H9 (cell line): Measurements from ENCODE around the gene MISP. TPM values are rescaled to one million over a fixed set of nuclear protein-coding genes. Genes with fewer than 3 reads are reported as not detected.

Experiments used
- DNase-seq: peaks from one replicate; pipeline ENCODE4 v3.0.0-alpha.2; 2017
- H2AFZ ChIP-seq: one replicate; pipeline ENCODE4 v1.6.1; 2013; ENCODE audit warnings: mild to moderate bottlenecking, low read length, control low read depth, moderate library complexity
- H2AK5ac ChIP-seq: 2 replicates; pipeline ENCODE4 v1.6.1; 2013; ENCODE audit warnings: low read length, control low read depth, mixed read lengths; ENCODE audit not compliant: insufficient read length
- H2BK120ac ChIP-seq: one replicate; pipeline ENCODE4 v1.6.1; 2013; ENCODE audit warnings: low read depth, mild to moderate bottlenecking, low read length, control low read depth, inconsistent platforms; ENCODE audit not compliant: poor library complexity, severe bottlenecking
- H2BK12ac ChIP-seq: 2 replicates; pipeline ENCODE4 v1.6.1; 2013; ENCODE audit warnings: low read length, control low read depth, mixed read lengths, low read depth; ENCODE audit not compliant: insufficient read length
- H2BK15ac ChIP-seq: 2 replicates; pipeline ENCODE4 v1.6.1; 2013; ENCODE audit warnings: low read depth, low read length, control low read depth
- H2BK20ac ChIP-seq: one replicate; pipeline ENCODE4 v1.6.1; 2013; ENCODE audit warnings: low read depth, mild to moderate bottlenecking, low read length, control low read depth, inconsistent platforms; ENCODE audit not compliant: poor library complexity, severe bottlenecking
- H2BK5ac ChIP-seq: 2 replicates; pipeline ENCODE4 v1.6.1; 2013; ENCODE audit warnings: low read length, control low read depth, mixed read lengths; ENCODE audit not compliant: insufficient read length
- H3K14ac ChIP-seq: 2 replicates; pipeline ENCODE4 v1.6.1; 2013; ENCODE audit warnings: low read length, control low read depth; ENCODE audit not compliant: insufficient read depth
- H3K18ac ChIP-seq: 2 replicates; pipeline ENCODE4 v1.6.1; 2013; ENCODE audit warnings: low read depth, mild to moderate bottlenecking, mixed read lengths, low read length, control low read depth; ENCODE audit not compliant: insufficient read length
- H3K23ac ChIP-seq: 2 replicates; pipeline ENCODE4 v1.6.1; 2013; ENCODE audit warnings: low read length, control low read depth, mixed read lengths, low read depth; ENCODE audit not compliant: insufficient read length
- H3K23me2 ChIP-seq: 2 replicates; pipeline ENCODE4 v1.6.1; 2013; ENCODE audit warnings: low read depth, mild to moderate bottlenecking, mixed read lengths, low read length, control low read depth; ENCODE audit not compliant: insufficient read length, poor library complexity, severe bottlenecking
- H3K27ac ChIP-seq: 2 replicates; pipeline ENCODE4 v1.5.1; 2013; ENCODE audit warnings: low read length, control low read depth, mixed read lengths, low read depth; ENCODE audit not compliant: insufficient read length
- H3K27me3 ChIP-seq: 2 replicates; pipeline ENCODE4 v1.6.1; 2013; ENCODE audit warnings: low read length, control low read depth, inconsistent platforms; ENCODE audit not compliant: insufficient read depth
- H3K4ac ChIP-seq: 2 replicates; pipeline ENCODE4 v1.6.1; 2013; ENCODE audit warnings: low read depth, mild to moderate bottlenecking, control low read depth, inconsistent platforms, low read length, moderate library complexity
- H3K4me1 ChIP-seq: 2 replicates; pipeline ENCODE4 v1.6.1; 2013; ENCODE audit warnings: low read length, control low read depth, inconsistent platforms; ENCODE audit not compliant: insufficient read depth
- H3K4me2 ChIP-seq: 2 replicates; pipeline ENCODE4 v1.6.1; 2013; ENCODE audit warnings: low read length, control low read depth, mixed read lengths; ENCODE audit not compliant: insufficient read length, insufficient read depth
- H3K56ac ChIP-seq: 2 replicates; pipeline ENCODE4 v1.6.1; 2013; ENCODE audit warnings: low read depth, mild to moderate bottlenecking, mixed read lengths, low read length, control low read depth; ENCODE audit not compliant: insufficient read length
- H3K79me1 ChIP-seq: 2 replicates; pipeline ENCODE4 v1.6.1; 2013; ENCODE audit warnings: low read depth, mild to moderate bottlenecking, moderate library complexity, low read length, control low read depth, inconsistent platforms; ENCODE audit not compliant: insufficient read depth, poor library complexity, severe bottlenecking
- H3K79me2 ChIP-seq: 2 replicates; pipeline ENCODE4 v1.6.1; 2013; ENCODE audit warnings: low read length, control low read depth, inconsistent platforms; ENCODE audit not compliant: insufficient read depth
- H3K9ac ChIP-seq: 2 replicates; pipeline ENCODE4 v1.6.1; 2013; ENCODE audit warnings: low read length, control low read depth, mixed read lengths; ENCODE audit not compliant: insufficient read length; ENCODE audit errors: extremely low read depth
- H3K9me3 ChIP-seq: one replicate; pipeline ENCODE4 v1.6.1; 2013; ENCODE audit warnings: low read depth, low read length, inconsistent platforms; ENCODE audit not compliant: control insufficient read depth
- H3T11ph ChIP-seq: one replicate; pipeline ENCODE4 v1.6.1; 2013; ENCODE audit warnings: mild to moderate bottlenecking, low read length, control low read depth, inconsistent platforms
- H4K20me1 ChIP-seq: one replicate; pipeline ENCODE4 v1.6.1; 2013; ENCODE audit not compliant: control insufficient read depth, insufficient read length, insufficient read depth
- H4K5ac ChIP-seq: 2 replicates; pipeline ENCODE4 v1.6.1; 2013; ENCODE audit warnings: low read depth, mild to moderate bottlenecking, mixed read lengths, low read length, control low read depth; ENCODE audit not compliant: insufficient read length
- H4K8ac ChIP-seq: replicated peaks from 2 replicates; pipeline ENCODE4 v1.6.1; 2013; ENCODE audit warnings: low read length, control low read depth, mixed read lengths, low read depth; ENCODE audit not compliant: insufficient read length
- H4K91ac ChIP-seq: 2 replicates; pipeline ENCODE4 v1.6.1; 2013; ENCODE audit warnings: low read depth, mild to moderate bottlenecking, moderate library complexity, mixed read lengths, low read length, control low read depth; ENCODE audit not compliant: insufficient read length
- H3K27ac Mint-ChIP-seq, 3 experiments: 2 replicates in 2 of 3; 3 replicates in 1 of 3; pipeline ENCODE4 v1.8.0; 2020 to 2021; ENCODE audit warnings: mixed read lengths in 3 of 3, mild to moderate bottlenecking in 1 of 3, moderate library complexity in 1 of 3
- H3K27me3 Mint-ChIP-seq: 2 replicates; pipeline ENCODE4 v1.8.0; 2021; ENCODE audit warnings: low read depth, mild to moderate bottlenecking, moderate library complexity, mixed read lengths
- H3K36me3 Mint-ChIP-seq, 3 experiments: 2 replicates in 2 of 3; 3 replicates in 1 of 3; pipeline ENCODE4 v1.8.0; 2020 to 2021; ENCODE audit warnings: low read depth in 3 of 3, mixed read lengths in 3 of 3; ENCODE audit not compliant: insufficient read depth in 1 of 3
- H3K4me1 Mint-ChIP-seq, 2 experiments: 2 replicates each; pipeline ENCODE4 v1.8.0; 2020; ENCODE audit warnings: mixed read lengths in 2 of 2
- H3K4me3 Mint-ChIP-seq, 2 experiments: 2 replicates in 1 of 2; 3 replicates in 1 of 2; pipeline ENCODE4 v1.8.0; 2020 to 2021; ENCODE audit warnings: mild to moderate bottlenecking in 2 of 2, mixed read lengths in 2 of 2, moderate library complexity in 1 of 2
- H3K9me3 Mint-ChIP-seq, 2 experiments: 2 replicates in 1 of 2; 3 replicates in 1 of 2; pipeline ENCODE4 v1.8.0; 2020; ENCODE audit warnings: mild to moderate bottlenecking in 2 of 2, mixed read lengths in 2 of 2, moderate library complexity in 1 of 2
- WGBS: extraction: QIAGEN DNeasy Blood & Tissue Kit; methylation state at CpG from one replicate; pipeline ENCODE4 v1.1.7; 2013; ENCODE audit warnings: missing lambda C conversion rate, low lambda C conversion rate, mixed read lengths; ENCODE audit not compliant: insufficient read length; ENCODE audit errors: extremely low coverage; 5-methylcytosine and 5-hydroxymethylcytosine counted together
- total RNA-seq: library from RNA; stranded (reverse); gene quantifications from 2 replicates; pipeline ENCODE4 v1.2.1, GENCODE V29; 2021
- TF ChIP-seq, protein P1 (sequence below): fragments of 200-600 bp; sonication (generic); conservative IDR thresholded peaks from 3 replicates; pipeline ENCODE4 v1.8.0; 2021; ENCODE audit warnings: antibody characterized with exemption, mild to moderate bottlenecking

The MISP gene
- total RNA-seq, 1 experiment from 2014 or later = 0.44 TPM

DNA sequence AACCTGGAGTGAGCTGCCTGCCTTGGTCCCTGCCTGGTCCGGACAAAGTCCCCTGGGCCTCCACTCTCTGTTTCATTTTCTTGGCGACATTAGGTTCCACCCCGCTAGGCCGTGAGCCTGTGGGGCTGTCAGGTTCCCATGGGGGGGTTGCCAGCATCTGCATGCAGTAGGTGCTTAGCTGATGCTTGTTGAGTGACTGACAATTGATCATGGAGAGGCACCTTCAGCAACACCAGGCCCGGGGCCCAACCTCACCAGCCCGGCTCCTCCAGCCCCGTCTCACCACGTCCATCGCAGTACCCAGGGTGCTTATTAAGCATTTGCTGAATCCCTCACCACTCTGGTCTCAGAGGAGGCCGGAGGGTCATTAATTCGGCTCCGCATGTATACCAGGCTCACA, 13.4 kb downstream of the MISP start:
- peaks cover 6 to 10% of the 10 kb centered on the region in 2 experiments; a peak in 3 of 5 replicates for H3K9me3 Mint-ChIP-seq
- no CpG with 5 or more reads among the region's 12 CpGs for WGBS

More for the DNA sequence above, 13.4 kb downstream of the MISP start:
- H4K8ac ChIP-seq = no peak overlapping the region
- H3K18ac ChIP-seq = no peak overlapping the region
- H3K27me3 Mint-ChIP-seq = peaks cover 5% of the 10 kb centered on the region
- no peak overlapping the region for H2BK5ac ChIP-seq
- no peaks in the 10 kb centered on the region for H4K20me1 ChIP-seq
- no peak overlapping the region for H3K4ac ChIP-seq
- no peak overlapping the region for H2BK20ac ChIP-seq
- H3K27ac Mint-ChIP-seq = no peak overlapping the region
- no peak overlapping the region for H4K5ac ChIP-seq
- no peaks in the 10 kb centered on the region for H3K4me1 ChIP-seq
- H3K27ac ChIP-seq = no peak overlapping the region
- H3K79me1 ChIP-seq = no peaks in the 10 kb centered on the region
- no peak for DNase-seq
- H4K91ac ChIP-seq = no peak overlapping the region
- H2AFZ ChIP-seq = no peak overlapping the region
- no peak overlapping the region for H3K9ac ChIP-seq
- no peaks in the 10 kb centered on the region for H3K79me2 ChIP-seq
- H2AK5ac ChIP-seq = no peak overlapping the region
- no peak overlapping the region for H2BK12ac ChIP-seq
- no peaks in the 10 kb centered on the region for H3K27me3 ChIP-seq
- H3K36me3 Mint-ChIP-seq = peaks cover 0 to 4% (median 1%) of the 10 kb centered on the region in 3 experiments; a peak in 4 of 7 replicates
- H3K4me2 ChIP-seq = no peak overlapping the region
- H3K56ac ChIP-seq = no peak overlapping the region
- no peak overlapping the region for H2BK120ac ChIP-seq
- TF ChIP-seq, protein P1, sequence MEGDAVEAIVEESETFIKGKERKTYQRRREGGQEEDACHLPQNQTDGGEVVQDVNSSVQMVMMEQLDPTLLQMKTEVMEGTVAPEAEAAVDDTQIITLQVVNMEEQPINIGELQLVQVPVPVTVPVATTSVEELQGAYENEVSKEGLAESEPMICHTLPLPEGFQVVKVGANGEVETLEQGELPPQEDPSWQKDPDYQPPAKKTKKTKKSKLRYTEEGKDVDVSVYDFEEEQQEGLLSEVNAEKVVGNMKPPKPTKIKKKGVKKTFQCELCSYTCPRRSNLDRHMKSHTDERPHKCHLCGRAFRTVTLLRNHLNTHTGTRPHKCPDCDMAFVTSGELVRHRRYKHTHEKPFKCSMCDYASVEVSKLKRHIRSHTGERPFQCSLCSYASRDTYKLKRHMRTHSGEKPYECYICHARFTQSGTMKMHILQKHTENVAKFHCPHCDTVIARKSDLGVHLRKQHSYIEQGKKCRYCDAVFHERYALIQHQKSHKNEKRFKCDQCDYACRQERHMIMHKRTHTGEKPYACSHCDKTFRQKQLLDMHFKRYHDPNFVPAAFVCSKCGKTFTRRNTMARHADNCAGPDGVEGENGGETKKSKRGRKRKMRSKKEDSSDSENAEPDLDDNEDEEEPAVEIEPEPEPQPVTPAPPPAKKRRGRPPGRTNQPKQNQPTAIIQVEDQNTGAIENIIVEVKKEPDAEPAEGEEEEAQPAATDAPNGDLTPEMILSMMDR = no peak
- H3K23me2 ChIP-seq = no peaks in the 10 kb centered on the region
- H3K23ac ChIP-seq = no peak overlapping the region
- H3K9me3 ChIP-seq = no peaks in the 10 kb centered on the region
- H3K14ac ChIP-seq = no peak overlapping the region
- H3T11ph ChIP-seq = no peak overlapping the region
- no peak overlapping the region for H3K4me3 Mint-ChIP-seq
- no peak overlapping the region for H2BK15ac ChIP-seq
- no peaks in the 10 kb centered on the region for H3K4me1 Mint-ChIP-seq
